Measurements from ENCODE around the gene SARS1.

- no peak for TF ChIP-seq CTCF (conservative IDR thresholded peaks at IDR 0.05; ENCODE audit: low read depth, low read length)
- TF ChIP-seq EZH2 (IDR thresholded peaks at IDR 0.05; ENCODE audit: low read length, unreplicated experiment), result no peak
Measured at GRCh38 chr1:109252167-109252892, 38.6 kb downstream of the SARS1 start.
